GM13977 (cell line): ENCODE measurements around the gene MANSC1.

ENCODE experiments used
- DNase-seq: peaks from one replicate; pipeline ENCODE4 v3.0.0; 2012; ENCODE audit warnings: low spot score
- CTCF ChIP-seq: IDR thresholded peaks from 2 replicates; pipeline ENCODE4 v1.5.1; 2012; ENCODE audit warnings: mild to moderate bottlenecking, control low read depth; ENCODE audit not compliant: insufficient read depth; ENCODE audit errors: extremely low read depth, missing control alignments
- in situ Hi-C: fragments of 300-500 bp; cut with MboI; formaldehyde crosslinking; loops from one replicate; pipeline ENCODE4 v1.12.0; 2022; ENCODE audit warnings: low sequenced_read_pairs, low pct_unique_long_range_greater_than_20kb, mixed read lengths, inconsistent platforms; ENCODE audit not compliant: unreplicated experiment

The MANSC1 gene

GRCh38 chr12:12282761-12283425 lies 67.1 kb downstream of the MANSC1 start:
- no peak for TF ChIP-seq CTCF
- no peak for DNase-seq
- in situ Hi-C loops = no loop called here

GRCh38 chr12:12282202-12282601 lies 67.8 kb downstream of the MANSC1 start:
- in situ Hi-C loops = no loop called here
- TF ChIP-seq CTCF = no peak
- DNase-seq = no peak

GRCh38 chr12:12281134-12281533 lies 68.9 kb downstream of the MANSC1 start:
- no peak for TF ChIP-seq CTCF
- DNase-seq = no peak
- in situ Hi-C loops = no loop called here

- in situ Hi-C loops = no loop called here
- no peak for DNase-seq
- no peak for TF ChIP-seq CTCF
These were observed 71.1 kb downstream of the MANSC1 start for GRCh38 chr12:12278899-12279298.
